Loucy (cell line): ENCODE data around the gene MGAT5.

Experiments used
- EZH2phosphoT487 ChIP-seq: fragments of 200-600 bp; IDR thresholded peaks from 2 replicates; pipeline ENCODE4 v1.6.1; 2018; ENCODE audit warnings: antibody characterized with exemption, mild to moderate bottlenecking, moderate library complexity, borderline replicate concordance
- TF ChIP-seq, protein P1 (sequence below): fragments of 200-600 bp; sonication (generic); conservative IDR thresholded peaks from 2 replicates; pipeline ENCODE4 v1.5.1; 2014; ENCODE audit warnings: mild to moderate bottlenecking, antibody characterized with exemption, low read length

DNA sequence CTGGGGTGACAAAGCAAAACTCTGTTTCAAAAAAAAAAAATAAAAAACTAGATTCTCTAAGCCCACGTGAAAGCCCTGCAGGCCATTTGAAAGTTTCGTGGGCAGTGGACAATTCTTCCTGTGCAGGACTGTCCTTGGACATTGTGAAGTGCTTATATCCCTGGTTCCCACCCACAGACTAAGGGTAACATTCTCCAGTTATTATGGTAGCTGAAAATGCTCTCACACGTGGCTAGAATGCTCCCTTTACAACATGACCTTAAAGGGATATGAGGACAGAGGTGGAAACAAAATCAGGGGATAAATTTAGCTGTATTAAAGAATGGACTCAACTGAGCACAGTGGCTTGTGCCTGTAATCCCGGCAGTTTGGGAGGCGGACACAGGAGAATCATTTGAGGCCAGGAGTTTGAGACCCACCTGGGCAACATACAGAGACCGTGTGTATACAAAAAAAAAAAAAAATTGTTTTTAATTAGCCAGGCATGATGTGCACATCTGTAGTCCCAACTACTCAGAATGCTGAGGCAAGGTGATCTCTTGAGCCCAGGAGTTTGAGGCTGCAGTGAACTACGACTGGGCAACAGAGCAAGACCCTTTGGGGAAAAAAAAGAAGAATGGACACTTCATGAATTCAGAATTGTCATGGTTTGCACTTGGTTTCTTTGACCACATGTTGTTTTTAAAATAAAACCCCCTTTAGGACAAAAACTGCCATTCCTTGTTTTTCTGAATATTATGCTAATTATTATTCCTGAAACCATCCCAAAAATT is 167.9 kb downstream of the MGAT5 start:
- TF ChIP-seq, protein P1, sequence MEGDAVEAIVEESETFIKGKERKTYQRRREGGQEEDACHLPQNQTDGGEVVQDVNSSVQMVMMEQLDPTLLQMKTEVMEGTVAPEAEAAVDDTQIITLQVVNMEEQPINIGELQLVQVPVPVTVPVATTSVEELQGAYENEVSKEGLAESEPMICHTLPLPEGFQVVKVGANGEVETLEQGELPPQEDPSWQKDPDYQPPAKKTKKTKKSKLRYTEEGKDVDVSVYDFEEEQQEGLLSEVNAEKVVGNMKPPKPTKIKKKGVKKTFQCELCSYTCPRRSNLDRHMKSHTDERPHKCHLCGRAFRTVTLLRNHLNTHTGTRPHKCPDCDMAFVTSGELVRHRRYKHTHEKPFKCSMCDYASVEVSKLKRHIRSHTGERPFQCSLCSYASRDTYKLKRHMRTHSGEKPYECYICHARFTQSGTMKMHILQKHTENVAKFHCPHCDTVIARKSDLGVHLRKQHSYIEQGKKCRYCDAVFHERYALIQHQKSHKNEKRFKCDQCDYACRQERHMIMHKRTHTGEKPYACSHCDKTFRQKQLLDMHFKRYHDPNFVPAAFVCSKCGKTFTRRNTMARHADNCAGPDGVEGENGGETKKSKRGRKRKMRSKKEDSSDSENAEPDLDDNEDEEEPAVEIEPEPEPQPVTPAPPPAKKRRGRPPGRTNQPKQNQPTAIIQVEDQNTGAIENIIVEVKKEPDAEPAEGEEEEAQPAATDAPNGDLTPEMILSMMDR = no peak
- TF ChIP-seq EZH2phosphoT487 = no peak
